SIG-M5 treated with dmso at 0.1 percent for 504 hours (cell line): ENCODE results near the gene ATP6V0C.
"Not testable (repeated sequence)": the region's sequence is repeated elsewhere in the genome, so short reads cannot be mapped to it uniquely, and the experiment has no call there.

Experiments
- DNase-seq: peaks from one replicate; lab custom pipeline; 2025; ENCODE audit not compliant: unreplicated experiment; lab: John Stamatoyannopoulos, UW

ATP6V0C gene

DNA sequence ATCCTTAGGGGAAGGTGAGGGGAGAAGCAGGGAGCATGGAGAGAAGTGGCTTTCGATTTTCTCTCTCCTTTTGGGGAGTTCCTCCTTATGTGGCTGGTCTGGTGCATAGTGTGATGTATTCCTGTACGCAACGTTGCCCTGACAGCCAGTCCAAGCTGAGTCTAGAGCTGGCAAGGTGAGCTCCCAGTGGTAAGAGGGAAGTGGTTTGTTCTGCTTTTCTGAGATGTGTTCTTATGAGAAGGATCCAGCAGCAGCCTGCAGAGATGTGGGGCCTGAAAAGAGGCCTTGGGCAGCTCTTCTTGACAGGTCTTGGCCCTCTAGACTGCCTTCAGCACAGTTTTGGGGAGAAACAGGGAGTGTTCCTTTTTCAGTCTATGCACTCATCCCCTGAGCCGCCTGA is 27.2 kb downstream of the ATP6V0C start:
- DNase-seq = peak; percentile 37

DNA sequence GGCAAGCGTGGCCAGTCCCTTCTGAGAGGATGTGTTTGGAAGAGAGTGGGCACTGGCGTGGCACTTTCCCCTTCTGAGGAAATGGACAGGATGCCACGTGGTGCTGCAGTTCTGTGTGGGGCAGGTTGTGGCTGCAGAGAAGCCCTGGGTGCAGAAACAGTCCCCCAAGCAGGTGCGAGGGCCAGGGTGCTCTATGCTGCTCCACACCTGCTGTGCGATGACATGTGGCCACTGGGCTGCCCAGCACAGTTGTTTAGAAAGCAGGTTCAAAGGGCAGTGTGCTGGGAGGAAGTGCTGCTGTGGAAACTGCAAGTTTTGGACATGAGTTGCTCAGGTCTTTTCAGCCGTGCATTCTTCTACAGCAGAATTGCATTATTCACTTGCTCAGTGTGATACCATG is 27.7 kb downstream of the ATP6V0C start:
- not testable (repeated sequence) for DNase-seq

DNA sequence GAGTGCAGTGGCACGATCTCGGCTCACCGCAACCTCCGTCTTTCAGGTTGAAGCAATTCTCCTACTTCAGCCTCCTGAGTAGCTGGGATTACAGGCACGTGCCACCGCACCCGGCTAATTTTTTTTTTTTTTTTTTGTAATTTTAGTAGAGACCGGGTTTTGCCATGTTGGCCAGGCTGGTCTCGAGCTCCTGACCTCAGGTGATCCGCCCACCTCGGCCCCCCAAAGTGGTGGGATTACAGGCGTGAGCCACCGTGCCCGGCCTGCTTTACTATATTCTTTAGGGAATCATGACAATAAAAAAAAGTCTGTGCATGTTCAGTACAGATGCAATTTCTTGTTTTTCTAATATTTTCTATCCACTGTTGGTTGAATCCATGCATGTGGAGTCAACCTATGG is 30.0 kb downstream of the ATP6V0C start:
- not testable (repeated sequence) for DNase-seq

DNA sequence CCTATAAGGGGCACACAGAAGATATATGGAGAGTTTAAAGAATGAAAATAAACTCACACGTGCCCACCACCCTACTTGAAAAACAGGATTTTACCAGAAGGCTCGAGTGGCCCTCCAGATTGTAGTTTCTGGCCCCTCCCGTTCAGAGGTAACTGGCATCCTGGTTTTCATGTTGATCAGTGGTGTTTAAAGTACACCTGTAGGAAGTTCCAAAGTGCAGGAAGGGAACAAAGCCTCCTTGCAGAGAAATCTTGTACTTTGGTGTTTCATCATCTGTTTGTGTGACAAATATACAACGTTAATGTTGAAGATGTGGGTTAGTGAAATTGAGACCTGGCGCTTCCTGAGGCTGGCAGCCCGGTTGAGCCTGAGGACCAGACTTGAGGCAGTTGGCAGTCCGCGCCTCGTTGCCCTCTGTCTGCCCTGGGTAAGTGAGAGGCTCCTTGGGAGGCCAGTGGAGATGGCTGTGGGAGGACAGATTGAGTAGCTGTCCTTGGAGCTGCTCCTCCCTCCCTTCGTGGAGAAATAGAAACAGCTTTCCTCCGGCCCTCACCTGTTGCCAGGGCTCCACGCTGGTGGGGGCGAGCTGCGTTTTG is 36.6 kb downstream of the ATP6V0C start:
- DNase-seq = not testable (repeated sequence)

- DNase-seq = not testable (repeated sequence)
Measured at GRCh38 chr16:2551420-2551889, 37.7 kb downstream of the ATP6V0C start.

DNA sequence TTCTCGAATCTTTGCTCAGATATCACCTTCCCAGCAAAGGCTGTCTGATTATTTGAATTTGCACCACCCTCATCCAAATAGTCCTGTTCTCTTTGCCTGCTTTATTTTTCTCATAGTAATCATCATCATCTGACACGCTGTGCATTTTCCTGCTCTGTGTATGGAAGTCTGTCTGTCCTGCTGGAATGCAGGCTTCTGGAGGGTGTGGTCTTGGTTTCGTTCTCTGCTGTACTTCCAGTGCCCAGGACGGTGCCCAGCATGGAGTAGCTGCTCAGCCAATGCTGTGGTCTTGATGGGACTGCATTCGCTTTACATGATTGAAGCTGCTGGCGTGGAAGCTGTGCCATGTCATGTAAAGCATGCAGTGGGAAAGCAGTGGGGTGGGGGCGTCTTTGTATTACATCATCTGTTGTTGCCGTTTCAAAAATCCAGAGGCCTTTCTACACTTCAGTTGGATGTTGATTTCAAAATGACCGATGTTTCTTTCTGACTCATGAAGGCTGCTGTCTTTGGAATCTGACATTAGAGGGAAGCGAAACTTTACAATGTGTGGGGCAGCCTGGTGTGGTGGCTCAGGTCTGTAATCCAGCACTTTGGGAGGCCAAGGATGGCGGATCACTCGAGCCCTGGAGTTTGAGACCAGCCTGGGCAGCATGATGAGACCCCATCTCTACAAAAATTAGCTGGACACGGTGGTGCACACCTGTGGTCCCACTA is 41.1 kb downstream of the ATP6V0C start:
- not testable (repeated sequence) for DNase-seq

DNA sequence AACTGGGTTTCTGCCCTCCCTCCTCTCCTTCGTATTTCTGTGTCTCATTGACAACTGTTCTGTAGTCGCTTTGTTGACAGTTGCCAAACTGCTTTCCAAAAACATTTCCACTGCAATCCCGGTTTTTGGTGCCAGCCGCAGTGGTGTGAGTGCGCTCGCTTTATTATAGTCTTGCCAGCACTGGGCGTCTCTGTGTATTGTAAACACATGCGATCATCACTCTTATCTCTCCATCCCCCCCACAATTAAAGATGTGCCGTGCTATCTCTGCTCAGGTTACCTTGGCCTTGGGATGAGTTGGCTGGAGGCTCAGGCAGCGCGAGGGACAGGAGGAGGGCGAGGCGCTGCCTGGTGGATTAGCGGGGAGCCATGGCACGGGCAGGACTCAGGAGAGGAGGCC is 43.4 kb downstream of the ATP6V0C start:
- not testable (repeated sequence) for DNase-seq

GRCh38 chr16:2560131-2560797 is 46.5 kb downstream of the ATP6V0C start:
- DNase-seq = not testable (repeated sequence)

GRCh38 chr16:2560798-2561133 is 47.0 kb downstream of the ATP6V0C start:
- not testable (repeated sequence) for DNase-seq

GRCh38 chr16:2567506-2567905 is 53.8 kb downstream of the ATP6V0C start:
- not testable (repeated sequence) for DNase-seq

DNA sequence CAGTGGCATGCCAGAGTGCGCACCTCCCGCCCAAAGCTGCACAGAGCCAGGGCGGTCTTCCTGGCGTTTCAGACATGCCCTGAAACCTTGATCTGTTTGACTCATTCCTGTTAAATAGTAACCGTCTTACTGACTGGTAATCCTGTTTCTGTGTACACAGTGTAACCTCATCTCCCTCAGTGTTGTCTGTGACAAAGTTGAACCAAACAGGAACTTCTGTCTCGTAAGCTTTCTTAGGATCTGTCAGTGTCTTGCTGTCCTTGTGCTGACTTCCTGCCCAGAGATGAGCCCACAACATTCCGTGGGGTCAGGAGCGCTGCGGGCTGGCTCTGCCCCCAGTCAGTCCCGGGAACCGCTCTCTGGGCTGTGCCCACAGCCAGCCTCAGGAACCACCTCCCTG is 54.8 kb downstream of the ATP6V0C start:
- DNase-seq = not testable (repeated sequence)
